ENCODE data around the gene RGL4. TPM values are rescaled to one million over a fixed set of nuclear protein-coding genes. Genes with fewer than 3 reads are reported as not detected.

Gene RGL4
- total RNA-seq, 1 experiment from 2014 or later, result not detected

GRCh38 chr22:23712256-23712655, 21.4 kb downstream of the RGL4 start:
- peaks cover 32% of the 10 kb centered on the region for H3K36me3 ChIP-seq (ENCODE audit: insufficient read depth, low read length, poor library complexity, severe bottlenecking)
- no peak overlapping the region for H3K4me3 ChIP-seq (ENCODE audit: low read depth, low read length, poor library complexity, severe bottlenecking)
- no peaks in the 10 kb centered on the region for H3K4me1 ChIP-seq (ENCODE audit: insufficient read depth, low read length, poor library complexity, severe bottlenecking)
- no peaks in the 10 kb centered on the region for H3K27me3 ChIP-seq (replicated peaks; ENCODE audit: insufficient read depth, low read depth, low read length, poor library complexity)
- intact Hi-C loops (cut with micrococcal nuclease; ENCODE audit: unreplicated experiment), result no loop called here
- DNase-seq (ENCODE audit: low spot score), result no peak
- no TSS peak for BruUV-seq (replicated peaks)
- ChIA-PET CTCF (no interaction called here), POLR2A (ENCODE audit: low non-redundant PET) (no interaction called here)
- H3K9me3 ChIP-seq (ENCODE audit: low read depth, low read length, poor library complexity, severe bottlenecking), result no peaks in the 10 kb centered on the region
- no peak overlapping the region for H3K27ac ChIP-seq (ENCODE audit: low read depth, low read length, poor library complexity, severe bottlenecking)
- TF ChIP-seq EZH2 (IDR thresholded peaks at IDR 0.05; ENCODE audit: borderline replicate concordance, low read depth, low read length, poor library complexity, severe bottlenecking) (no peak), CTCF (conservative IDR thresholded peaks at IDR 0.05; ENCODE audit: low read depth, low read length) (no peak)

- H3K9me3 ChIP-seq (ENCODE audit: low read depth, low read length, poor library complexity, severe bottlenecking), result no peaks in the 10 kb centered on the region
- BruUV-seq (replicated peaks), result no TSS peak
- no peak overlapping the region for H3K27ac ChIP-seq (ENCODE audit: low read depth, low read length, poor library complexity, severe bottlenecking)
- intact Hi-C loops (cut with micrococcal nuclease; ENCODE audit: unreplicated experiment), result no loop called here
- no peak overlapping the region for H3K4me3 ChIP-seq (ENCODE audit: low read depth, low read length, poor library complexity, severe bottlenecking)
- CTCF ChIA-PET, result no interaction called here
- no peaks in the 10 kb centered on the region for H3K27me3 ChIP-seq (replicated peaks; ENCODE audit: insufficient read depth, low read depth, low read length, poor library complexity)
- DNase-seq (ENCODE audit: low spot score), result no peak
- H3K4me1 ChIP-seq (ENCODE audit: insufficient read depth, low read length, poor library complexity, severe bottlenecking), result peaks cover 4% of the 10 kb centered on the region
- TF ChIP-seq EZH2 (IDR thresholded peaks at IDR 0.05; ENCODE audit: borderline replicate concordance, low read depth, low read length, poor library complexity, severe bottlenecking) (no peak), CTCF (conservative IDR thresholded peaks at IDR 0.05; ENCODE audit: low read depth, low read length) (no peak)
- POLR2A ChIA-PET (ENCODE audit: low non-redundant PET), result no interaction called here
- H3K36me3 ChIP-seq (ENCODE audit: insufficient read depth, low read length, poor library complexity, severe bottlenecking), result peaks cover 16% of the 10 kb centered on the region
Measured at GRCh38 chr22:23713696-23714595, 23.1 kb downstream of the RGL4 start.

DNA sequence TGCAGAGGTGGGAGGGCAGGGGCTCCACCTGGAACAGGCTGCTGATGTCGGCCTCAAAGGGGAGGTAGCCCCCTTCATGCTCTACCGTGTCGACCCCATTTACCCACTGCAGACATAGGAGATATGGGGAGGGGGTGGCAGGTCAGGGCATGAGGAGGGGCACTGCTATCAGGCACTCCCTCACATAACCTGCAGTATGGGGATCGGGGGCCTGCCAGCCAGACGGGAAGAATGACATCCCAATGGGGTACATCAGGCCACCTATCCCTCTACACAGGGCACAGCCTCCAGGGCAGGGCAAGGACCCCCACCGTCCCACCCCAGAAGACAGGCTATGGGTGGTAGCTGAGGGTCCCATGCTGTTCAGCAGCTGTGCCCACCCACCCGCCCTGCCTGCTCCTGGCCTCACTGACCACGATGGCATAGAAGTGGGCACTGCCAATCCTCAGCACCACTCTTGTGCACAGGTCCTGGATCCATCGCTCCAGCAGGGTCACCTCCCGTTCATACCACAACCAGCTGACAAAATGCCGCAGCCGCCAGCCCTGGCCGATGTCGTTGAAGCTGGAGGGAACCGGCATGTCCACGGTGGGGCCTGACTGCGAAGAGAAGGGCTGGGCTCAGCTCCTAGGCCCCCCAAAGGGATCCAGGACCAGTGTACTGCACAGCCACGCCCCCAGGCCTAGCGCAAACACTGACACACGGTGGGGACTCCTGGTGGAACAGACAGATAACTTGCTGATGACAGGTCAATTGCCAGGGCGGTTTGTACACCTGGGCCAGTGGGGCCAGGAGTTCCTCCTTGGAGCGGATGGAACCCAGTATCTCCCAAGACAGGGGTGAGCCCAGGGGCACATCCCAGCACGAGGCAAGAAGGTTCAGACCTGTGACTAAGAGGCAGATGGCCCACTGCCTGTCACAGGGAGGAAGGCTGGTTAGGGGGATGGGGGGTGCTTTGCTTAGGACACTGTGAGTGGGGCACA, 24.1 kb downstream of the RGL4 start:
- Histone ChIP-seq H3K27me3 (replicated peaks; ENCODE audit: insufficient read depth, low read depth, low read length, poor library complexity) (no peaks in the 10 kb centered on the region), H3K4me3 (ENCODE audit: low read depth, low read length, poor library complexity, severe bottlenecking) (no peak overlapping the region), H3K9me3 (ENCODE audit: low read depth, low read length, poor library complexity, severe bottlenecking) (no peaks in the 10 kb centered on the region), H3K4me1 (ENCODE audit: insufficient read depth, low read length, poor library complexity, severe bottlenecking) (peaks cover 4% of the 10 kb centered on the region), H3K36me3 (ENCODE audit: insufficient read depth, low read length, poor library complexity, severe bottlenecking) (peaks cover 8% of the 10 kb centered on the region), H3K27ac (ENCODE audit: low read depth, low read length, poor library complexity, severe bottlenecking) (no peak overlapping the region)
- ChIA-PET POLR2A (ENCODE audit: low non-redundant PET) (no interaction called here), CTCF (no interaction called here)
- no TSS peak for BruUV-seq (replicated peaks)
- intact Hi-C loops (cut with micrococcal nuclease; ENCODE audit: unreplicated experiment), result no loop called here
- no peak for TF ChIP-seq CTCF (conservative IDR thresholded peaks at IDR 0.05; ENCODE audit: low read depth, low read length)
- no peak for TF ChIP-seq EZH2 (IDR thresholded peaks at IDR 0.05; ENCODE audit: borderline replicate concordance, low read depth, low read length, poor library complexity, severe bottlenecking)
- no peak for DNase-seq (ENCODE audit: low spot score)

Data from A673 (cell line).